ENCODE results near the gene FCN1.

GRCh38 chr9:134963546-134963945, 45.8 kb upstream of the FCN1 start:
- no peak for TF ChIP-seq POLR2AphosphoS5 (IDR thresholded peaks at IDR 0.05)
- no peak for TF ChIP-seq POLR2A (IDR thresholded peaks at IDR 0.05; ENCODE audit: low read depth)

Measured in esophagus muscularis mucosa (tissue), 2 donors.